Measurements from ENCODE around the gene CNTRL. TPM values are rescaled to one million over a fixed set of nuclear protein-coding genes. Genes with fewer than 3 reads are reported as not detected.

Gene CNTRL
- total RNA-seq, 1 donor from 2014 or later: 26.3 TPM

GRCh38 chr9:121198512-121199042 lies 123.8 kb downstream of the CNTRL start:
- ATAC-seq: no peak
- Histone ChIP-seq H3K4me3 (peak overlapping the region; percentile 91), H3K36me3 (no peaks in the 10 kb centered on the region), H3K4me1 (peaks cover 77% of the 10 kb centered on the region), H3K27ac (no peak overlapping the region), H3K27me3 (ENCODE audit: low read depth) (no peaks in the 10 kb centered on the region), H3K9me3 (no peaks in the 10 kb centered on the region)
- no peak for DNase-seq
- no peak for TF ChIP-seq CTCF (IDR thresholded peaks at IDR 0.05)
- intact Hi-C loops (cut with DNase I): no loop called here

GRCh38 chr9:121199921-121200320 lies 125.2 kb downstream of the CNTRL start:
- ATAC-seq: peak in 1 of 2 donors; percentile 60
- Histone ChIP-seq H3K27me3 (ENCODE audit: low read depth) (no peaks in the 10 kb centered on the region), H3K4me3 (peak overlapping the region; percentile 91), H3K27ac (peak overlapping the region; percentile 94), H3K36me3 (no peaks in the 10 kb centered on the region), H3K9me3 (no peaks in the 10 kb centered on the region), H3K4me1 (peaks cover 63% of the 10 kb centered on the region)
- TF ChIP-seq CTCF (IDR thresholded peaks at IDR 0.05): no peak
- intact Hi-C loops (cut with DNase I): no loop called here
- DNase-seq: no peak

- Histone ChIP-seq H3K9me3 (no peaks in the 10 kb centered on the region), H3K27me3 (ENCODE audit: low read depth) (no peaks in the 10 kb centered on the region), H3K36me3 (no peaks in the 10 kb centered on the region), H3K4me1 (peaks cover 59% of the 10 kb centered on the region), H3K27ac (peak overlapping the region; percentile 94), H3K4me3 (peak overlapping the region; percentile 91)
- intact Hi-C loops (cut with DNase I): no loop called here
- TF ChIP-seq CTCF (IDR thresholded peaks at IDR 0.05): no peak
- ATAC-seq (no peak), DNase-seq (no peak)
Measured at GRCh38 chr9:121200356-121200755, 125.6 kb downstream of the CNTRL start.

GRCh38 chr9:121201045-121201737 lies 126.4 kb downstream of the CNTRL start:
- H3K27ac ChIP-seq: peak overlapping the region; percentile 94
- no peak for TF ChIP-seq CTCF (IDR thresholded peaks at IDR 0.05)
- H3K4me1 ChIP-seq: peaks cover 51% of the 10 kb centered on the region
- peak; percentile 65 to 69 for ATAC-seq
- no peaks in the 10 kb centered on the region for H3K9me3 ChIP-seq
- DNase-seq: peak; percentile 68
- no peaks in the 10 kb centered on the region for H3K36me3 ChIP-seq
- H3K4me3 ChIP-seq: peak overlapping the region; percentile 91
- intact Hi-C loops (cut with DNase I): no loop called here
- no peaks in the 10 kb centered on the region for H3K27me3 ChIP-seq (ENCODE audit: low read depth)

GRCh38 chr9:121201738-121202533 lies 127.2 kb downstream of the CNTRL start, which contains the start of gene RAB14:
Gene RAB14 (minus strand): TSS chr9:121201869. CDS start chr9:121193412, 8,457 bp downstream.
- TF ChIP-seq CTCF (IDR thresholded peaks at IDR 0.05): peak; percentile 58
- intact Hi-C loops (cut with DNase I): no loop called here
- Histone ChIP-seq H3K27ac (peak within 1 kb of the TSS; percentile 94), H3K27me3 (ENCODE audit: low read depth) (no peaks in the 10 kb centered on the region), H3K36me3 (no peaks in the 10 kb centered on the region), H3K4me1 (peaks cover 43% of the 10 kb centered on the region), H3K9me3 (no peaks in the 10 kb centered on the region), H3K4me3 (peak within 1 kb of the TSS; percentile 91)
- DNase-seq (peak; percentile 100), ATAC-seq (peak; percentile 96 to 98)

Measured in lower lobe of right lung (tissue), 2 donors.